Measurements from ENCODE around the gene TMEM272. TPM values are rescaled to one million over a fixed set of nuclear protein-coding genes. Genes with fewer than 3 reads are reported as not detected.
A peak's percentile ranks its signal among the peaks of the same experiment; 100 is the strongest.

The TMEM272 gene
- total RNA-seq, 2 experiments from 2014 or later = 0.18 to 0.32 TPM

- Mint-ChIP-seq H3K27ac (peak overlapping the region; percentile 96), H3K9me3 (no peaks in the 10 kb centered on the region), H3K36me3 (ENCODE audit: low read depth) (peaks cover 3% of the 10 kb centered on the region), H3K4me3 (peak overlapping the region; percentile 77), H3K27me3 (no peaks in the 10 kb centered on the region), H3K4me1 (ENCODE audit: low read depth) (peaks cover 37% of the 10 kb centered on the region)
- ATAC-seq (no peak), DNase-seq (no peak)
- intact Hi-C loops (cut with micrococcal nuclease) = no loop called here
- POLR2A ChIA-PET = interaction anchor here (0.8 to 1.4 kb wide), 4 partner anchors 22 to 180 kb away, joined by 3 to 4 read pairs (median 3); no protein-coding TSS in a partner anchor
- no peak for TF ChIP-seq CTCF (IDR thresholded peaks at IDR 0.05)
- CTCF ChIA-PET = interaction anchor here (1.1 to 1.6 kb wide), 3 partner anchors 33 to 325 kb away, joined by 3 to 10 read pairs (median 7); no protein-coding TSS in a partner anchor
These were observed 79.8 kb downstream of the TMEM272 start for GRCh38 chr13:51765142-51765515.

- H3K9me3 Mint-ChIP-seq = no peaks in the 10 kb centered on the region
- peak overlapping the region; percentile 77 for H3K4me3 Mint-ChIP-seq
- ATAC-seq (peak; percentile 89), DNase-seq (peak; percentile 85)
- intact Hi-C loops (cut with micrococcal nuclease) = no loop called here
- CTCF ChIA-PET = interaction anchor here (0.7 to 2.0 kb wide), 16 partner anchors 16 to 363 kb away, joined by 3 to 10 read pairs (median 4); no protein-coding TSS in a partner anchor
- TF ChIP-seq CTCF (IDR thresholded peaks at IDR 0.05) = no peak
- H3K27ac Mint-ChIP-seq = peak overlapping the region; percentile 96
- peaks cover 37% of the 10 kb centered on the region for H3K4me1 Mint-ChIP-seq (ENCODE audit: low read depth)
- POLR2A ChIA-PET = interaction anchor here (0.6 to 1.6 kb wide), 8 partner anchors 22 to 311 kb away, joined by 3 to 6 read pairs (median 4); partner anchors contain the start of gene INTS6
- peaks cover 5% of the 10 kb centered on the region for H3K36me3 Mint-ChIP-seq (ENCODE audit: low read depth)
- H3K27me3 Mint-ChIP-seq = no peaks in the 10 kb centered on the region
These were observed 80.5 kb downstream of the TMEM272 start for GRCh38 chr13:51764184-51765141.

- peaks cover 7% of the 10 kb centered on the region for H3K36me3 Mint-ChIP-seq (ENCODE audit: low read depth)
- intact Hi-C loops (cut with micrococcal nuclease) = no loop called here
- POLR2A ChIA-PET = interaction anchor here (1.1 to 1.6 kb wide), 3 partner anchors 35 to 310 kb away, joined by 4 to 6 read pairs (median 5); partner anchors contain the start of gene INTS6
These were observed 81.5 kb downstream of the TMEM272 start for GRCh38 chr13:51763486-51763885.

More at GRCh38 chr13:51763486-51763885, 81.5 kb downstream of the TMEM272 start:
- DNase-seq (no peak), ATAC-seq (no peak)
- CTCF ChIA-PET = interaction anchor here (1.0 to 2.0 kb wide), 9 partner anchors 15 to 364 kb away, joined by 3 to 10 read pairs (median 5); no protein-coding TSS in a partner anchor
- no peak for TF ChIP-seq CTCF (IDR thresholded peaks at IDR 0.05)
- peak overlapping the region; percentile 96 for H3K27ac Mint-ChIP-seq
- no peak overlapping the region for H3K4me3 Mint-ChIP-seq
- peaks cover 37% of the 10 kb centered on the region for H3K4me1 Mint-ChIP-seq (ENCODE audit: low read depth)
- H3K9me3 Mint-ChIP-seq = no peaks in the 10 kb centered on the region
- no peaks in the 10 kb centered on the region for H3K27me3 Mint-ChIP-seq

Other genes with a start within 250 kb of the TMEM272 start
- gene DHRS12, start 41.0 kb downstream of the TMEM272 start, total RNA-seq = 1 to 10 TPM; 6.6 to 6.7 TPM
- under 1 TPM; 0.45 to 0.72 TPM for gene CCDC70, start 16.8 kb upstream of the TMEM272 start, total RNA-seq
- 1 to 10 TPM; 1.1 TPM for gene ATP7B, start 166.3 kb upstream of the TMEM272 start, total RNA-seq
- gene ALG11, start 167.2 kb upstream of the TMEM272 start, total RNA-seq = 10 to 100 TPM; 21.0 to 22.6 TPM
- gene UTP14C, start 179.5 kb upstream of the TMEM272 start, total RNA-seq = 1 to 10 TPM; 7.2 to 7.3 TPM

Data from activated CD8-positive, alpha-beta T cell treated with anti-CD3 and anti-CD28 coated beads for 36 hours (primary cell).